Spinal cord (tissue), 10 donors: ENCODE data around the gene TRIM7. TPM values are rescaled to one million over a fixed set of nuclear protein-coding genes. Genes with fewer than 3 reads are reported as not detected.
"Not testable (repeated sequence)": the region's sequence is repeated elsewhere in the genome, so short reads cannot be mapped to it uniquely, and the experiment has no call there.

ENCODE experiments used
- DNase-seq, 6 donors: peaks; one replicate each; pipeline versions ENCODE4 v3.0.0 to v3.0.0-alpha.2; 2013 to 2015; ENCODE audit warnings: low spot score in 6 of 6, low read depth in 4 of 6
- H3K27ac ChIP-seq: one replicate; pipeline ENCODE4 v1.5.1; 2013; ENCODE audit warnings: low read depth, low read length, control low read depth
- H3K27me3 ChIP-seq: one replicate; pipeline ENCODE4 v1.6.1; 2013; ENCODE audit warnings: low read length; ENCODE audit not compliant: control insufficient read depth, insufficient read depth
- H3K36me3 ChIP-seq: one replicate; pipeline ENCODE4 v1.6.1; 2013; ENCODE audit warnings: low read length; ENCODE audit not compliant: control insufficient read depth, insufficient read depth
- H3K4me1 ChIP-seq: one replicate; pipeline ENCODE4 v1.6.1; 2013; ENCODE audit warnings: low read length; ENCODE audit not compliant: control insufficient read depth, insufficient read depth
- H3K4me3 ChIP-seq: one replicate; pipeline ENCODE4 v1.5.1; 2013; ENCODE audit warnings: low read depth, low read length, control low read depth
- H3K9me3 ChIP-seq: one replicate; pipeline ENCODE4 v1.6.1; 2013; ENCODE audit warnings: low read length; ENCODE audit not compliant: control insufficient read depth, insufficient read depth
- WGBS: methylation state at CpG from one replicate; pipeline ENCODE4 v1.1.5; 2013; ENCODE audit warnings: missing lambda C conversion rate; ENCODE audit not compliant: insufficient coverage; 5-methylcytosine and 5-hydroxymethylcytosine counted together
- polyA plus RNA-seq, 2 donors: library from polyadenylated mRNA; unstranded; fragments of 120-200 nt; gene quantifications; one replicate each; pipeline ENCODE4 v1.2.1, GENCODE V29; 2013; ENCODE audit not compliant: insufficient read length in 2 of 2
- total RNA-seq, 2 donors: library from RNA; depleted of rRNA in 1 of 2; stranded (reverse); fragments of 120-200 nt in 1 of 2; fragments of >200 nt in 1 of 2; gene quantifications; one replicate each; pipeline versions ENCODE4 v1.2.3 to v1.2.4, GENCODE V29; 2013 to 2014
- donor health status: healthy.

The TRIM7 gene
- total and polyA plus RNA-seq, 4 donors: 1.8 to 7.3 (median 4.1) TPM

DNA sequence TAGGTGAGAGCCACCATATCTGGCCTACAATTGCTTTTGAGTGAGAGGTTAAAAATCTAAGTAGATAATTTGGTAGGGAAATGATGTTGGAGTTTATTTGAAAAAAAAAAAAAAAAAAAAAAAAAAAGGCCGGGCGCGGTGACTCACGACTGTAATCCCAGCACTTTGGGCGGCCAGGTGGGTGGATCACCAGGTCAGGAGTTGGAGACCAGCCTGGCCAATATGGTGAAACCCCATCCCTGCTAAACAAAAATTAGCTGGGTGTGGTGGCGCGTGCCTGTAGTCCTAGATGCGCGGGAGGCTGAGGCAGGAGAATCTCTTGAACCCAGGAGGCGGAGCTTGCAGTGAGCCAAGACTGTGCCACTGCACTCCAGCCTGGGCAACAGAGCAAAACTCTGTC is 9.3 kb upstream of the TRIM7 start:
- H3K27me3 ChIP-seq: peaks cover 51% of the 10 kb centered on the region
- not testable (repeated sequence) for DNase-seq
- 95% methylated on average over 8 of the region's 10 CpGs for WGBS

DNA sequence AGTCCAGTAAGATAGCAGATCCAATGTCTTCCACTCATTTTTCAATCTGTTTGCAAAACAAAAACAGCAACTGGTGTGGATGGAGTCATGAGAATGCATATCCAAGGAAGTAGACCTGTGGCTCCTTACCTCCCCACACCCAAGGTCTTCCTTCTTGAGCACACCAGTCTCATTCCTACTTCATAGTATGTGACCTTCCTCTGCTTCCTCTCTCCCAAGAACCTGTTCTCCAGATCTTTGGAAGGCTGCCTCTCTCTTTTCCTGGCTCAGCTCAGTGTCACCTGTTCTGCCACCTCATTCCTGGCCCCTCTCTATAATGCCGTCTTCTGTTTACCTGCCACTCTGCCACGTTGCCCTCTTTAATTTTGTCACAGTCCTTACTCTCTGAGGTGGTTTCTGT is 7.9 kb upstream of the TRIM7 start:
- Histone ChIP-seq H3K4me3 (no peak overlapping the region), H3K27ac (no peak overlapping the region), H3K4me1 (peaks cover 20% of the 10 kb centered on the region), H3K27me3 (peaks cover 49% of the 10 kb centered on the region), H3K36me3 (no peaks in the 10 kb centered on the region), H3K9me3 (no peaks in the 10 kb centered on the region)
- DNase-seq: no peak
- WGBS: no CpG with 5 or more reads among the region's 2 CpGs

More for the DNA sequence above, 9.3 kb upstream of the TRIM7 start:
- not testable (repeated sequence) for H3K9me3 ChIP-seq, H3K36me3 ChIP-seq, H3K27ac ChIP-seq, H3K4me3 ChIP-seq
- H3K4me1 ChIP-seq: peaks cover 27% of the 10 kb centered on the region

- peaks cover 17% of the 10 kb centered on the region for H3K4me1 ChIP-seq
- H3K36me3 ChIP-seq: no peaks in the 10 kb centered on the region
- no peak overlapping the region for H3K4me3 ChIP-seq
- WGBS: 53% methylated on average over 2 of the region's 6 CpGs
- H3K9me3 ChIP-seq: no peaks in the 10 kb centered on the region
- DNase-seq: no peak
- H3K27me3 ChIP-seq: peaks cover 40% of the 10 kb centered on the region
- no peak overlapping the region for H3K27ac ChIP-seq
Observed at GRCh38 chr5:181212080-181212479, 7.1 kb upstream of the TRIM7 start.

GRCh38 chr5:181211208-181211607 is 6.2 kb upstream of the TRIM7 start:
- H3K4me3 ChIP-seq: no peak overlapping the region
- H3K27ac ChIP-seq: no peak overlapping the region
- no peaks in the 10 kb centered on the region for H3K9me3 ChIP-seq
- 33% methylated on average over 5 of the region's 7 CpGs for WGBS
- DNase-seq: no peak
- peaks cover 35% of the 10 kb centered on the region for H3K27me3 ChIP-seq
- H3K4me1 ChIP-seq: peaks cover 18% of the 10 kb centered on the region
- no peaks in the 10 kb centered on the region for H3K36me3 ChIP-seq

- Histone ChIP-seq H3K4me1 (peaks cover 19% of the 10 kb centered on the region), H3K27me3 (peaks cover 30% of the 10 kb centered on the region)
- H3K36me3 ChIP-seq, H3K27ac ChIP-seq, DNase-seq, H3K4me3 ChIP-seq, H3K9me3 ChIP-seq: not testable (repeated sequence)
- WGBS: 81% methylated on average over 13 of the region's 17 CpGs
Observed at GRCh38 chr5:181210698-181211097, 5.7 kb upstream of the TRIM7 start.

DNA sequence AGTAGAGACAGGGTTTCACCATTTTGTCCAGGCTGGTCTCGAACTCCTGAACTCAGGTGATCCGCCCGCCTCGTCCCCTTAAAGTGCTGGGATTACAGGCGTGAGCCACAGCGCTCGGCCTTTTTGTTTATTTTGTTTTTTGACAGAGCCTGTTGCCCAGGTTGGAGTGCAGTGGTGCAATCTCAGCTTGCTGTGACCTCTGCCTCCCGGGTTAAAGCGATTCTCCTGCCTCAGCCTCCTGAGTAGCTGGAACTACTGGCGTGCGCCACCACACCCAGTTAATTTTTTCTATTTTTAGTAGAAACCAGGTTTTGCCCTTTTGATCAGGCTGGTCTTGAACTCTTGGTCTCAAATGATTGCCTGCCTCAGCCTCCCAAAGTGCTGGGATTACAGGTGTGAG is 5.2 kb upstream of the TRIM7 start:
- not testable (repeated sequence) for DNase-seq, H3K36me3 ChIP-seq, H3K27ac ChIP-seq, H3K9me3 ChIP-seq, H3K4me3 ChIP-seq
- peaks cover 30% of the 10 kb centered on the region for H3K27me3 ChIP-seq
- 79% methylated on average over 7 of the region's 11 CpGs for WGBS
- peaks cover 24% of the 10 kb centered on the region for H3K4me1 ChIP-seq

DNA sequence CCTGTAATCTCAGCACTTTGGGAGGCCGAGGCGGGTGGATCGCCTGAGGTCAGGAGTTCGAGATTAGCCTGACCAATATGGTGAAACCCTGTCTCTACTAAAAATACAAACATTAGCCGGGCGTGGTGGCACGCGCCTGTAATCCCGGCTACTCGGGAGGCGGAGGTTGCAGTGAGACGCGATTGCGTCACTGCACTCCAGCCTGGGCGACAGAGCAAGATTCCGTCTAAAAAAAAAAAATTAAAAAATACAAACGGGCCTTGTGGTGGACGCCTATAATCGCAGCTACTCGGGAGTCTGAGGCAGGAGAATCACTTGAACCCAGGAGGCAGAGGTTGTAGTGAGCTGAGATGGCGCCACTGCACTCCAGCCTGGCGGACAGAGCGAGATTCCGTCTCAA is 4.0 kb upstream of the TRIM7 start:
- not testable (repeated sequence) for H3K27ac ChIP-seq, DNase-seq, H3K4me3 ChIP-seq, H3K36me3 ChIP-seq, H3K9me3 ChIP-seq
- H3K4me1 ChIP-seq: peaks cover 30% of the 10 kb centered on the region
- WGBS: 79% methylated on average over 20 of the region's 24 CpGs
- H3K27me3 ChIP-seq: peaks cover 24% of the 10 kb centered on the region

- DNase-seq: no peak
- Histone ChIP-seq H3K4me1 (peaks cover 38% of the 10 kb centered on the region), H3K9me3 (no peaks in the 10 kb centered on the region), H3K36me3 (no peaks in the 10 kb centered on the region), H3K27ac (peak overlapping the region; percentile 69), H3K4me3 (no peak overlapping the region), H3K27me3 (peaks cover 27% of the 10 kb centered on the region)
- 13% methylated on average over 1 of the region's 3 CpGs for WGBS
Observed at GRCh38 chr5:181207960-181208253, 2.9 kb upstream of the TRIM7 start.

GRCh38 chr5:181207214-181207959 is 2.4 kb upstream of the TRIM7 start:
- DNase-seq: peak in 2 of 6 donors; percentile 86 to 87
- Histone ChIP-seq H3K4me1 (peaks cover 38% of the 10 kb centered on the region), H3K27ac (peak overlapping the region; percentile 69), H3K9me3 (no peaks in the 10 kb centered on the region), H3K4me3 (peak overlapping the region; percentile 49), H3K27me3 (peaks cover 29% of the 10 kb centered on the region), H3K36me3 (no peaks in the 10 kb centered on the region)
- whole genome bisulfite sequencing: 0% methylated on average over 7 of the region's 36 CpGs
